Measurements from ENCODE around the gene SMPD3. TPM values are rescaled to one million over a fixed set of nuclear protein-coding genes. Genes with fewer than 3 reads are reported as not detected.

Gene SMPD3
- total RNA-seq, 1 donor from 2014 or later = 0.16 TPM

- intact Hi-C loops (cut with micrococcal nuclease) = no loop called here
- H3K4me1 ChIP-seq = no peaks in the 10 kb centered on the region
- no peak overlapping the region for H3K27ac ChIP-seq (replicated peaks)
- H3K27me3 ChIP-seq (ENCODE audit: low read depth) = peaks cover 36% of the 10 kb centered on the region
- no peaks in the 10 kb centered on the region for H3K9me3 ChIP-seq (replicated peaks)
- no peak overlapping the region for H3K4me3 ChIP-seq
- DNase-seq = no peak
- no peak for TF ChIP-seq CTCF (IDR thresholded peaks at IDR 0.05; ENCODE audit: borderline replicate concordance)
- no peaks in the 10 kb centered on the region for H3K36me3 ChIP-seq
These were observed 79.1 kb downstream of the SMPD3 start for GRCh38 chr16:68369168-68369567.

GRCh38 chr16:68368301-68368888, 79.9 kb downstream of the SMPD3 start:
- Histone ChIP-seq H3K4me1 (no peaks in the 10 kb centered on the region), H3K4me3 (no peak overlapping the region), H3K36me3 (no peaks in the 10 kb centered on the region), H3K27ac (replicated peaks) (no peak overlapping the region), H3K9me3 (replicated peaks) (no peaks in the 10 kb centered on the region), H3K27me3 (ENCODE audit: low read depth) (peaks cover 36% of the 10 kb centered on the region)
- DNase-seq = no peak
- TF ChIP-seq CTCF (IDR thresholded peaks at IDR 0.05; ENCODE audit: borderline replicate concordance) = no peak
- intact Hi-C loops (cut with micrococcal nuclease) = no loop called here

- H3K27me3 ChIP-seq (ENCODE audit: low read depth) = peaks cover 36% of the 10 kb centered on the region
- intact Hi-C loops (cut with micrococcal nuclease) = no loop called here
- no peak overlapping the region for H3K4me3 ChIP-seq
- H3K36me3 ChIP-seq = no peaks in the 10 kb centered on the region
- no peaks in the 10 kb centered on the region for H3K4me1 ChIP-seq
- TF ChIP-seq CTCF (IDR thresholded peaks at IDR 0.05; ENCODE audit: borderline replicate concordance) = no peak
- no peak for DNase-seq
- H3K9me3 ChIP-seq (replicated peaks) = no peaks in the 10 kb centered on the region
- no peak overlapping the region for H3K27ac ChIP-seq (replicated peaks)
These were observed 80.4 kb downstream of the SMPD3 start for GRCh38 chr16:68367891-68368290.

GRCh38 chr16:68367440-68367839, 80.9 kb downstream of the SMPD3 start:
- no peak for TF ChIP-seq CTCF (IDR thresholded peaks at IDR 0.05; ENCODE audit: borderline replicate concordance)
- intact Hi-C loops (cut with micrococcal nuclease) = no loop called here
- Histone ChIP-seq H3K4me1 (no peaks in the 10 kb centered on the region), H3K27me3 (ENCODE audit: low read depth) (peaks cover 36% of the 10 kb centered on the region), H3K36me3 (no peaks in the 10 kb centered on the region), H3K4me3 (no peak overlapping the region), H3K27ac (replicated peaks) (no peak overlapping the region), H3K9me3 (replicated peaks) (no peaks in the 10 kb centered on the region)
- DNase-seq = no peak

- Histone ChIP-seq H3K27ac (replicated peaks) (no peak overlapping the region), H3K4me1 (no peaks in the 10 kb centered on the region), H3K9me3 (replicated peaks) (no peaks in the 10 kb centered on the region), H3K27me3 (ENCODE audit: low read depth) (peaks cover 36% of the 10 kb centered on the region), H3K4me3 (no peak overlapping the region), H3K36me3 (no peaks in the 10 kb centered on the region)
- peak; percentile 48 for TF ChIP-seq CTCF (IDR thresholded peaks at IDR 0.05; ENCODE audit: borderline replicate concordance)
- intact Hi-C loops (cut with micrococcal nuclease) = no loop called here
- no peak for DNase-seq
These were observed 81.3 kb downstream of the SMPD3 start for GRCh38 chr16:68367030-68367429.
